ENCODE results near the gene FANK1. TPM values are rescaled to one million over a fixed set of nuclear protein-coding genes. Genes with fewer than 3 reads are reported as not detected.

FANK1 gene
- total RNA-seq, 1 experiment from 2014 or later, result 1.4 TPM

DNA sequence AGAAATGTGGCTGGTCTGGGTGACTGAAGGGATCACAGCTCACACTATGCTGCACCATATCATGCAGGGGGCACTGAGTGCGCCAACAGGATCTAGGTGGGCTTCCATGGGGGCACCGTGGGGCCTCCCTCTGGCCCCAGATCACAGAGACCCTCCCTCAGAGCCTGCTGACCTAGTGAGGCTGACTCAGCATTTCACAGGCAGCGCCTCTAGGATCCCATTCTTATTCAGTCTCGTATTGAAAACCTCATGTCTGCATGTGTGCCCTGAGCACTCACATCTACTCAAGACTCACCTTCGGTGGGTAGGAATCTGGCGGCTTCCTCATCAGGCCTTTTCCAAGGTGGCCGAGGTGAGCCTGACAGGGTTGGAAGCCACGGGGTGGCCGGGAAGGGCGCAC lies 141.6 kb downstream of the FANK1 start:
- TF ChIP-seq, protein P1, sequence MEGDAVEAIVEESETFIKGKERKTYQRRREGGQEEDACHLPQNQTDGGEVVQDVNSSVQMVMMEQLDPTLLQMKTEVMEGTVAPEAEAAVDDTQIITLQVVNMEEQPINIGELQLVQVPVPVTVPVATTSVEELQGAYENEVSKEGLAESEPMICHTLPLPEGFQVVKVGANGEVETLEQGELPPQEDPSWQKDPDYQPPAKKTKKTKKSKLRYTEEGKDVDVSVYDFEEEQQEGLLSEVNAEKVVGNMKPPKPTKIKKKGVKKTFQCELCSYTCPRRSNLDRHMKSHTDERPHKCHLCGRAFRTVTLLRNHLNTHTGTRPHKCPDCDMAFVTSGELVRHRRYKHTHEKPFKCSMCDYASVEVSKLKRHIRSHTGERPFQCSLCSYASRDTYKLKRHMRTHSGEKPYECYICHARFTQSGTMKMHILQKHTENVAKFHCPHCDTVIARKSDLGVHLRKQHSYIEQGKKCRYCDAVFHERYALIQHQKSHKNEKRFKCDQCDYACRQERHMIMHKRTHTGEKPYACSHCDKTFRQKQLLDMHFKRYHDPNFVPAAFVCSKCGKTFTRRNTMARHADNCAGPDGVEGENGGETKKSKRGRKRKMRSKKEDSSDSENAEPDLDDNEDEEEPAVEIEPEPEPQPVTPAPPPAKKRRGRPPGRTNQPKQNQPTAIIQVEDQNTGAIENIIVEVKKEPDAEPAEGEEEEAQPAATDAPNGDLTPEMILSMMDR (conservative IDR thresholded peaks at IDR 0.05; ENCODE audit: low read depth, low read length), result no peak
- TF ChIP-seq EZH2 (IDR thresholded peaks at IDR 0.05; ENCODE audit: borderline replicate concordance, low read depth, low read length, poor library complexity, severe bottlenecking), result no peak
- no TSS peak for BruUV-seq (replicated peaks)

DNA sequence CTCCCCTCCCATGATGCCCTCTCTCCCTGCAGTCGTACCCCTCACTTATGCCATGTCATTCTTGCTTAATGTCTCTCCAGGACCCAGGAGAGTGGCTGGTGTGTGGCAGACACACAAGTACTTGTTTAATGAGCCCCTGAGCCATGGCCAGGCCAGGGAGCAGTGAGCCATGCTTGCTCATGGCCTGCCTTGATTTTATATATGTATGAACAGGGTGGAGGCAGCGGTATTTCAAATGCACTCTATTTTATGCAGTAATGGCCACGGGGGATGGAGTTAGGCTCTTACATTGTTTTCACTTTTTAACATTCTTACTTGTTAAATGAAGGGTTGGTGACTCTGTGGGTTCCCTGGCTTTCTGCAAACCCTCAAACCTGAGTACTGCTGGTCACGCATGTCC lies 144.8 kb downstream of the FANK1 start:
- H3K36me3 ChIP-seq (ENCODE audit: insufficient read depth, low read length, poor library complexity, severe bottlenecking), result no peaks in the 10 kb centered on the region
- POLR2A ChIA-PET (ENCODE audit: low non-redundant PET), result no interaction called here
- no TSS peak for BruUV-seq (replicated peaks)

More for the DNA sequence above, 141.6 kb downstream of the FANK1 start:
- POLR2A ChIA-PET (ENCODE audit: low non-redundant PET), result no interaction called here
- Histone ChIP-seq H3K36me3 (ENCODE audit: insufficient read depth, low read length, poor library complexity, severe bottlenecking) (no peaks in the 10 kb centered on the region), H3K27ac (ENCODE audit: low read depth, low read length, poor library complexity, severe bottlenecking) (no peak overlapping the region), H3K4me1 (ENCODE audit: insufficient read depth, low read length, poor library complexity, severe bottlenecking) (no peaks in the 10 kb centered on the region), H3K27me3 (replicated peaks; ENCODE audit: insufficient read depth, low read depth, low read length, poor library complexity) (no peaks in the 10 kb centered on the region), H3K4me3 (ENCODE audit: low read depth, low read length, poor library complexity, severe bottlenecking) (no peak overlapping the region), H3K9me3 (ENCODE audit: low read depth, low read length, poor library complexity, severe bottlenecking) (peaks cover 7% of the 10 kb centered on the region)
- no peak for DNase-seq (ENCODE audit: low spot score)
- intact Hi-C loops (cut with micrococcal nuclease; ENCODE audit: unreplicated experiment), result no loop called here
- CTCF ChIA-PET, result no interaction called here

GRCh38 chr10:126041804-126042231 lies 145.5 kb downstream of the FANK1 start:
- intact Hi-C loops (cut with micrococcal nuclease; ENCODE audit: unreplicated experiment), result no loop called here
- Histone ChIP-seq H3K4me1 (ENCODE audit: insufficient read depth, low read length, poor library complexity, severe bottlenecking) (peaks cover 7% of the 10 kb centered on the region), H3K36me3 (ENCODE audit: insufficient read depth, low read length, poor library complexity, severe bottlenecking) (no peaks in the 10 kb centered on the region), H3K9me3 (ENCODE audit: low read depth, low read length, poor library complexity, severe bottlenecking) (no peaks in the 10 kb centered on the region), H3K27ac (ENCODE audit: low read depth, low read length, poor library complexity, severe bottlenecking) (no peak overlapping the region), H3K4me3 (ENCODE audit: low read depth, low read length, poor library complexity, severe bottlenecking) (no peak overlapping the region), H3K27me3 (replicated peaks; ENCODE audit: insufficient read depth, low read depth, low read length, poor library complexity) (no peaks in the 10 kb centered on the region)
- CTCF ChIA-PET, result no interaction called here
- TF ChIP-seq EZH2 (IDR thresholded peaks at IDR 0.05; ENCODE audit: borderline replicate concordance, low read depth, low read length, poor library complexity, severe bottlenecking), result no peak
- TF ChIP-seq, protein P1 (conservative IDR thresholded peaks at IDR 0.05; ENCODE audit: low read depth, low read length), result no peak
- BruUV-seq (replicated peaks), result no TSS peak
- POLR2A ChIA-PET (ENCODE audit: low non-redundant PET), result no interaction called here
- peak; percentile 14 for DNase-seq (ENCODE audit: low spot score)

More for the DNA sequence above, 144.8 kb downstream of the FANK1 start:
- intact Hi-C loops (cut with micrococcal nuclease; ENCODE audit: unreplicated experiment), result no loop called here
- H3K9me3 ChIP-seq (ENCODE audit: low read depth, low read length, poor library complexity, severe bottlenecking), result no peaks in the 10 kb centered on the region
- no peak overlapping the region for H3K27ac ChIP-seq (ENCODE audit: low read depth, low read length, poor library complexity, severe bottlenecking)
- CTCF ChIA-PET, result no interaction called here
- no peak for DNase-seq (ENCODE audit: low spot score)
- no peaks in the 10 kb centered on the region for H3K27me3 ChIP-seq (replicated peaks; ENCODE audit: insufficient read depth, low read depth, low read length, poor library complexity)
- TF ChIP-seq EZH2 (IDR thresholded peaks at IDR 0.05; ENCODE audit: borderline replicate concordance, low read depth, low read length, poor library complexity, severe bottlenecking), result no peak
- TF ChIP-seq, protein P1 (conservative IDR thresholded peaks at IDR 0.05; ENCODE audit: low read depth, low read length), result no peak
- H3K4me1 ChIP-seq (ENCODE audit: insufficient read depth, low read length, poor library complexity, severe bottlenecking), result peaks cover 7% of the 10 kb centered on the region
- no peak overlapping the region for H3K4me3 ChIP-seq (ENCODE audit: low read depth, low read length, poor library complexity, severe bottlenecking)
